Neural progenitor cell (in vitro differentiated cells): Measurements from ENCODE around the gene KRTAP1-1.
"Not testable (repeated sequence)": the region's sequence is repeated elsewhere in the genome, so short reads cannot be mapped to it uniquely, and the experiment has no call there.

Experiments
- EZH2 ChIP-seq: fragments of 200-600 bp; sonication (generic); IDR thresholded peaks from 2 replicates; pipeline ENCODE4 v1.6.1; 2017; ENCODE audit warnings: antibody characterized with exemption, mild to moderate bottlenecking, moderate library complexity
- EZH2phosphoT487 ChIP-seq: fragments of 200-600 bp; sonication (generic); IDR thresholded peaks from 2 replicates; pipeline ENCODE4 v1.6.1; 2017; ENCODE audit warnings: antibody characterized with exemption
- TF ChIP-seq, protein P1 (sequence below): fragments of 200-600 bp; sonication (generic); IDR thresholded peaks from 2 replicates; pipeline ENCODE4 v1.5.1; 2017; ENCODE audit warnings: antibody characterized with exemption, mild to moderate bottlenecking

DNA sequence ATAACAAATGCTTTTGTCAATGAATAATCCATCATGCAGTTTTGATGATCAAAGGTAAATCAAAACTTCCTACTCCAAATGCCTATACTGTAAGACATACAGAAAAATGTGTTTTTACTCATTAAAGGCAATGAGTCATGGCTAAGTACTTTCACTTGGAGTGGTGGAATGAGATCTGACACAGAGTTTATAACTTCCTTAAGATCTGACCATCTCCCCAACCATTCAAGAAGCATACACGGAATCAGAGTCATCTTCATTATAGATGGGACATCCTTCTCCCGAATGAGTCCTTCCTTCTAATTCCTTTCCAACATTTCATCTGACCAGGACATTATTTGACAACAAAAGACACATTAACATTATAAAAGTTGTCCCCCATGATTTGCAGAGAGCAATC lies 42.2 kb upstream of the KRTAP1-1 start:
- TF ChIP-seq, protein P1, sequence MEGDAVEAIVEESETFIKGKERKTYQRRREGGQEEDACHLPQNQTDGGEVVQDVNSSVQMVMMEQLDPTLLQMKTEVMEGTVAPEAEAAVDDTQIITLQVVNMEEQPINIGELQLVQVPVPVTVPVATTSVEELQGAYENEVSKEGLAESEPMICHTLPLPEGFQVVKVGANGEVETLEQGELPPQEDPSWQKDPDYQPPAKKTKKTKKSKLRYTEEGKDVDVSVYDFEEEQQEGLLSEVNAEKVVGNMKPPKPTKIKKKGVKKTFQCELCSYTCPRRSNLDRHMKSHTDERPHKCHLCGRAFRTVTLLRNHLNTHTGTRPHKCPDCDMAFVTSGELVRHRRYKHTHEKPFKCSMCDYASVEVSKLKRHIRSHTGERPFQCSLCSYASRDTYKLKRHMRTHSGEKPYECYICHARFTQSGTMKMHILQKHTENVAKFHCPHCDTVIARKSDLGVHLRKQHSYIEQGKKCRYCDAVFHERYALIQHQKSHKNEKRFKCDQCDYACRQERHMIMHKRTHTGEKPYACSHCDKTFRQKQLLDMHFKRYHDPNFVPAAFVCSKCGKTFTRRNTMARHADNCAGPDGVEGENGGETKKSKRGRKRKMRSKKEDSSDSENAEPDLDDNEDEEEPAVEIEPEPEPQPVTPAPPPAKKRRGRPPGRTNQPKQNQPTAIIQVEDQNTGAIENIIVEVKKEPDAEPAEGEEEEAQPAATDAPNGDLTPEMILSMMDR: not testable (repeated sequence)
- TF ChIP-seq EZH2, EZH2phosphoT487: not testable (repeated sequence)
